ENCODE results near the gene RER1. TPM values are rescaled to one million over a fixed set of nuclear protein-coding genes. Genes with fewer than 3 reads are reported as not detected.

RER1 gene
- total RNA-seq, 4 donors from 2014 or later = 56.4 to 76.8 (median 66.8) TPM

GRCh38 chr1:2404890-2405511 is 13.4 kb downstream of the RER1 start:
- Histone ChIP-seq H3K27me3 (no peaks in the 10 kb centered on the region), H3K9me3 (no peaks in the 10 kb centered on the region), H3K27ac (no peak overlapping the region), H3K4me1 (peaks cover 0 to 5% (median 0%) of the 10 kb centered on the region in 4 donors), H3K36me3 (peaks cover 0 to 98% (median 35%) of the 10 kb centered on the region in 3 donors), H3K4me3 (no peak overlapping the region)
- WGBS, 2 donors = 67 to 78% methylated on average over 22 to 24 of the region's 24 CpGs
- TF ChIP-seq EP300 (IDR thresholded peaks at IDR 0.05) (no peak), CTCF (IDR thresholded peaks at IDR 0.05) (no peak), POLR2A (IDR thresholded peaks at IDR 0.05) (no peak)
- DNase-seq (ENCODE audit: low spot score in 2 of 2) = no peak

- 60 to 68% methylated on average over 19 to 25 of the region's 28 CpGs for WGBS, 2 donors
- no peaks in the 10 kb centered on the region for H3K9me3 ChIP-seq
- peaks cover 0 to 9% (median 0%) of the 10 kb centered on the region in 4 donors for H3K4me1 ChIP-seq
- no peak for DNase-seq (ENCODE audit: low spot score in 2 of 2)
- peaks cover 0 to 96% (median 29%) of the 10 kb centered on the region in 3 donors for H3K36me3 ChIP-seq
- H3K4me3 ChIP-seq = no peak overlapping the region
- no peaks in the 10 kb centered on the region for H3K27me3 ChIP-seq
- TF ChIP-seq CTCF (IDR thresholded peaks at IDR 0.05) (no peak), POLR2A (IDR thresholded peaks at IDR 0.05) (no peak), EP300 (IDR thresholded peaks at IDR 0.05) (no peak)
- no peak overlapping the region for H3K27ac ChIP-seq
Measured at GRCh38 chr1:2405588-2406295, 14.1 kb downstream of the RER1 start.

DNA sequence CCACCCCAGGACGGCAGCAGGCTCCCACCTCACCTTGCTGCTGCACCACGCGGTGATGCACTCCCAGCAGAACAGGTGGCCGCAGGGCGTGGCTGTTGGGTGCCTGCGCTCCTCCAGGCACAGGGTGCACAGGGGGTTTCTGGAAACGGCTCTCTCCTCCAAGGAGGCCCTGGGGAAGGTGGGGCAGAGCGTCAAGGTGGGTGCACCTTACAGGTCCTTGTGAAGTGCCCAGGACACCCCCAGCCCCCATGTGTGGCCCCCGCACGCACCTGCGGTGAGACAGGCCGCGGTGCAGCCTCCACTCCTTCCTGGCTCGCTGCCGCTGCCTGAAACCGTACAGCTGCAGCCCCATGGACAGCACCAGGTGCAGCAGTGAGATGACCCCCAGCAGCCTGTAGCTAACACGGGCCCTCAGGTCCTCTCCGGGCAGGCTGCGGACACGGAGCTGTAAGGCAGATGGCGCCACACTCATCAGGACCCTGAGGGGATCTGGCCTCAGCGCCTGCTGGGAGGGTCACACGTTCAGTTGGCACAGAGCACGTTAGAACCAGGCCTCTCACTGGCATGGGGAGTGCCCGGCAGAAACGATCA is 14.9 kb downstream of the RER1 start:
- WGBS, 2 donors = 77 to 86% methylated on average over 22 to 24 of the region's 26 CpGs
- no peaks in the 10 kb centered on the region for H3K27me3 ChIP-seq
- no peak for TF ChIP-seq POLR2A (IDR thresholded peaks at IDR 0.05)
- no peak for TF ChIP-seq CTCF (IDR thresholded peaks at IDR 0.05)
- no peak for TF ChIP-seq EP300 (IDR thresholded peaks at IDR 0.05)
- H3K4me1 ChIP-seq = peaks cover 0 to 15% (median under 1%) of the 10 kb centered on the region in 4 donors
- no peak overlapping the region for H3K27ac ChIP-seq
- DNase-seq (ENCODE audit: low spot score in 2 of 2) = no peak
- H3K36me3 ChIP-seq = peaks cover 0 to 90% (median 28%) of the 10 kb centered on the region in 3 donors
- no peak overlapping the region for H3K4me3 ChIP-seq
- no peaks in the 10 kb centered on the region for H3K9me3 ChIP-seq

DNA sequence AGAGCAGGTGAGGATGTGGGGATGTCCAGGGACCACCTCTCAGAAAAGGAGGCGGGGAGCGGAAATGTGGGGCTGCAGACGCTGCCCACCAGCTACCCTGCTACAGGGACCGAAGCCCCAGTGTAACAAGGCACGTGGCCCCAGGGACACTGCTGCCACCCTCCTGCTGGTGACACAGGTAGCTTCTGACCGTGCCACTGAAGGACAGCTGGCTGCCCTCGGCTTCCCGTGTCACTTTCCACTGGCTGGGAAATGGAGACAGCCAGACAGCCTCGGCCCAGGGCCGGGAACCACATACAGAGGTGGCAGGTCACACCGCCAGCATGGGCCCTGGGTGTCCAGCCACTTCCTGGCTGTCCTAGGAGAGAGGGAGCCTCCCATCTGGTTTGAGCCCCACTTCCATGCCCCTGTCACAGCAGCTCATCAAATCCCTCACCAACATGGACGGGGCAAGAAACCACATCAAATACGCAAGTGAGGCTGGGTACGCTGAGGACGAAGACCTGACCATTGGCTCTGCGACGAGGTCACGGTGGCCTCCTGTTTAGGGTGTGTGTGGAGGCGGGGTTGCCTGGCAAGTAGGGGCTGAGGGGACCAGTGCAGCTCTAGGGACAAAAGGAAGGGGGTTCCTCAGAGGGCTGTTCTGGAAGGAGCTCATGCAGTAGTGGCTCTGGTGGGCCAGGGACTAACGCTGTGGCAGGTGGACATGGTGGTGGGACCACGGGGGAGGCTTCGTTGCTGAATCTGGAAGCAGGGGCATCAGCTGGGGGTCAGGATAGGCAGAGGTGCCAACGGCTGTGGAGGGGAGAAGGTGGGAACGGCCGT is 15.7 kb downstream of the RER1 start:
- Histone ChIP-seq H3K36me3 (peaks cover 0 to 82% (median 20%) of the 10 kb centered on the region in 3 donors), H3K27ac (no peak overlapping the region)
- WGBS, 2 donors = 81 to 84% methylated on average over 25 of the region's 25 CpGs

More for the DNA sequence above, 15.7 kb downstream of the RER1 start:
- Histone ChIP-seq H3K4me3 (no peak overlapping the region), H3K27me3 (no peaks in the 10 kb centered on the region), H3K4me1 (peaks cover 0 to 18% (median 5%) of the 10 kb centered on the region in 4 donors), H3K9me3 (no peaks in the 10 kb centered on the region)
- TF ChIP-seq CTCF (IDR thresholded peaks at IDR 0.05) (no peak), POLR2A (IDR thresholded peaks at IDR 0.05) (no peak)
- no peak for DNase-seq (ENCODE audit: low spot score in 2 of 2)
